GM12878 (cell line): ENCODE data around the gene MYLK3.

Experiments used
- BRCA1 ChIP-seq: IDR thresholded peaks from 2 replicates; pipeline ENCODE4 v1.6.1; 2011; ENCODE audit warnings: low read depth, low read length, improper control_type of control experiment
- CBX5 ChIP-seq: sonication (generic); IDR thresholded peaks from 2 replicates; pipeline ENCODE4 v1.6.1; 2016; ENCODE audit warnings: low read depth, moderate library complexity, mild to moderate bottlenecking, inconsistent platforms
- CREM ChIP-seq: IDR thresholded peaks from 2 replicates; pipeline ENCODE4 v1.6.1; 2014; ENCODE audit warnings: antibody characterized with exemption, low read depth
- CTCF ChIP-seq, 3 experiments: IDR thresholded peaks in 2 of 3; conservative IDR thresholded peaks in 1 of 3; 2 replicates each; pipeline ENCODE4 v1.5.1; 2011; ENCODE audit warnings: low read depth in 3 of 3, low read length in 3 of 3, mild to moderate bottlenecking in 3 of 3, control low read depth in 2 of 3, moderate library complexity in 2 of 3, inconsistent platforms in 1 of 3, mixed read lengths in 1 of 3; ENCODE audit not compliant: control insufficient read depth in 2 of 3, insufficient read depth in 1 of 3; ENCODE audit errors: extremely low read depth in 1 of 3
- EZH2 ChIP-seq: IDR thresholded peaks from 2 replicates; pipeline ENCODE4 v1.6.1; 2012; ENCODE audit warnings: low read depth, mild to moderate bottlenecking, control low read depth, inconsistent platforms, low read length, borderline replicate concordance; ENCODE audit not compliant: control insufficient read depth
- JUNB ChIP-seq: IDR thresholded peaks from 2 replicates; pipeline ENCODE4 v1.6.1; 2016; ENCODE audit warnings: antibody characterized with exemption, mild to moderate bottlenecking
- MYB ChIP-seq: fragments of 150-350 bp; IDR thresholded peaks from 2 replicates; pipeline ENCODE4 v1.6.1; 2014; ENCODE audit warnings: mild to moderate bottlenecking, low read depth, low read length, borderline replicate concordance
- NR2C2 ChIP-seq: IDR thresholded peaks from 2 replicates; pipeline ENCODE4 v1.6.1; 2011; ENCODE audit warnings: borderline replicate concordance, low read depth; ENCODE audit not compliant: control insufficient read depth, insufficient read length
- POLR2AphosphoS5 ChIP-seq: IDR thresholded peaks from 2 replicates; pipeline ENCODE4 v1.6.1; 2011; ENCODE audit warnings: mild to moderate bottlenecking, low read length, inconsistent platforms
- SREBF2 ChIP-seq: IDR thresholded peaks from 2 replicates; pipeline ENCODE4 v1.6.1; 2012; ENCODE audit warnings: mild to moderate bottlenecking, low read length
- ZBTB11 ChIP-seq: fragments of 450-650 bp; formaldehyde crosslinking; IDR thresholded peaks from 2 replicates; pipeline ENCODE4 v1.5.0; 2022; ENCODE audit warnings: mild to moderate bottlenecking, missing genetic modification characterization
- TF ChIP-seq, protein P1 (sequence below): IDR thresholded peaks from 2 replicates; pipeline ENCODE4 v1.6.1; 2011; ENCODE audit warnings: low read depth, mild to moderate bottlenecking, low read length, moderate library complexity, borderline replicate concordance; ENCODE audit errors: extremely low read depth

DNA sequence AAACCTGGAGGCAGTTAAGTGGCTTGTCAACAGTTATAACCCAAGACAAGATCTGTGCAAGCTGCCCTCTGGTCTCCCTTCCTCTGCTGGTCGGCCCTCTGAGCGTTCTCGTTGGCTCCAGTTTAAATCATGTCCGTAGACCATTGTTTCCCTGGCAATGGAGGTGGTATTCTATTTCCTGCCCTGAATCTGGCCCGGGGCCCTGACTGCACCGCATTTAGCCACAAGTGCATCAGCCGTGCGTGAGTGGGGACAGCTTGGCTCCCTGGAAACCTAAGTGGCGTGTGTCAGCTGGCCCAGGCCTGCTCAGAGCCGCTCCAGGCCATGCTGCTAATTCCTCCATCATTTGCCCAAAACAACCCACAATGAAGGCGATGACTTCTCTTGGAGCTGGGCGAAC, 15.0 kb upstream of the MYLK3 start:
- TF ChIP-seq NR2C2 = no peak
- no peak for TF ChIP-seq JUNB
- TF ChIP-seq EZH2 = no peak
- no peak for TF ChIP-seq CREM
- no peak for TF ChIP-seq BRCA1
- no peak for TF ChIP-seq CTCF (IDR thresholded peaks at IDR 0.05 in 2 of 3, conservative IDR thresholded peaks at IDR 0.05 in 1 of 3; ENCODE audit: control insufficient read depth in 2 of 3, extremely low read depth in 1 of 3, insufficient read depth in 1 of 3, low read depth in 3 of 3, low read length in 3 of 3)
- TF ChIP-seq, protein P1, sequence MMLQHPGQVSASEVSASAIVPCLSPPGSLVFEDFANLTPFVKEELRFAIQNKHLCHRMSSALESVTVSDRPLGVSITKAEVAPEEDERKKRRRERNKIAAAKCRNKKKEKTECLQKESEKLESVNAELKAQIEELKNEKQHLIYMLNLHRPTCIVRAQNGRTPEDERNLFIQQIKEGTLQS = no peak
- no peak for TF ChIP-seq ZBTB11 (CRISPR knock-in tag)
- no peak for TF ChIP-seq SREBF2
- no peak for TF ChIP-seq CBX5
- no peak for TF ChIP-seq POLR2AphosphoS5
- no peak for TF ChIP-seq MYB
